Right atrium auricular region (tissue), 2 donors: ENCODE data around the gene RIPK3. TPM values are rescaled to one million over a fixed set of nuclear protein-coding genes. Genes with fewer than 3 reads are reported as not detected.
"Not testable (repeated sequence)": the region's sequence is repeated elsewhere in the genome, so short reads cannot be mapped to it uniquely, and the experiment has no call there.

Source experiments
- DNase-seq: peaks from one replicate; pipeline ENCODE4 v3.0.0-alpha.2; 2019; ENCODE audit warnings: low spot score
- H3K27ac ChIP-seq, 2 donors: fragments of 200-600 bp; sonication (generic); 1 replicate in 1 of 2; 2 replicates in 1 of 2; pipeline ENCODE4 v1.5.1; 2016 to 2019
- H3K27me3 ChIP-seq, 2 donors: fragments of 200-600 bp; sonication (generic); one replicate each; pipeline versions ENCODE4 v1.5.1 to v1.6.0; 2017 to 2019
- H3K36me3 ChIP-seq: fragments of 200-600 bp; sonication (generic); one replicate; pipeline ENCODE4 v1.5.1; 2016
- H3K4me1 ChIP-seq, 2 donors: fragments of 200-600 bp; sonication (generic); one replicate each; pipeline versions ENCODE4 v1.5.1 to v1.6.0; 2017 to 2019
- H3K4me3 ChIP-seq, 2 donors: fragments of 200-600 bp; sonication (generic); 1 replicate in 1 of 2; 2 replicates in 1 of 2; pipeline ENCODE4 v1.5.1; 2017 to 2019; ENCODE audit warnings: mild to moderate bottlenecking in 1 of 2, moderate library complexity in 1 of 2
- H3K9me3 ChIP-seq, 2 donors: fragments of 200-600 bp; sonication (generic); one replicate each; pipeline ENCODE4 v1.5.1; 2019
- total RNA-seq, 2 donors: library from RNA; depleted of rRNA; stranded (reverse); fragments of >200 nt; gene quantifications; one replicate each; pipeline ENCODE4 v1.1.0, GENCODE V29; 2016
- TF ChIP-seq, protein P1 (sequence below), 2 donors: fragments of 200-600 bp; sonication (generic); IDR thresholded peaks; one replicate each; pipeline ENCODE4 v1.5.1; 2019; ENCODE audit warnings: antibody characterized with exemption in 2 of 2

Gene RIPK3
- total RNA-seq, 2 donors from 2014 or later, result 1.9 to 3.8 TPM

DNA sequence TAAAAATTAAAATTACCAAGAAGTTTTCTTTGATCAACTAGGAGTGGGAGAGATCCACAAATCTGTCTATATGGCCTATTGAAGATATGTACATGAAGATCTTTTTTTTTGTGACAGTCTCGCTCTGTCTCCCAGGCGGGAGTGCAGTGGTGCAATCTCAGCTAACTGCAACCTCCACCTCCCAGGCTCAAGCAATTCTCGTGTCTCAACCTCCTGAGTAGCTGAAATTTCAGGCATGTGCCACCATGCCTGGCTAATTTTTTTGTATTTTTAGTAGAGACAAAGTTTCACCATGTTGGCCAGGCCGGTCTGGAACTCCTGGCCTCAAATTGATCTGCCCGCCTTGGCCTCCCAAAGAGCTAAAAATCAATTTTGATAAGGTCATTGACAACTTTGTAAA, 23.6 kb upstream of the RIPK3 start:
- Histone ChIP-seq H3K4me1 (peaks cover 0 to 26% of the 10 kb centered on the region in 2 donors), H3K27ac (no peak overlapping the region), H3K4me3 (no peak overlapping the region), H3K36me3 (no peaks in the 10 kb centered on the region), H3K9me3 (no peaks in the 10 kb centered on the region), H3K27me3 (peaks cover 0 to 3% of the 10 kb centered on the region in 2 donors)
- no peak for DNase-seq
- TF ChIP-seq, protein P1, sequence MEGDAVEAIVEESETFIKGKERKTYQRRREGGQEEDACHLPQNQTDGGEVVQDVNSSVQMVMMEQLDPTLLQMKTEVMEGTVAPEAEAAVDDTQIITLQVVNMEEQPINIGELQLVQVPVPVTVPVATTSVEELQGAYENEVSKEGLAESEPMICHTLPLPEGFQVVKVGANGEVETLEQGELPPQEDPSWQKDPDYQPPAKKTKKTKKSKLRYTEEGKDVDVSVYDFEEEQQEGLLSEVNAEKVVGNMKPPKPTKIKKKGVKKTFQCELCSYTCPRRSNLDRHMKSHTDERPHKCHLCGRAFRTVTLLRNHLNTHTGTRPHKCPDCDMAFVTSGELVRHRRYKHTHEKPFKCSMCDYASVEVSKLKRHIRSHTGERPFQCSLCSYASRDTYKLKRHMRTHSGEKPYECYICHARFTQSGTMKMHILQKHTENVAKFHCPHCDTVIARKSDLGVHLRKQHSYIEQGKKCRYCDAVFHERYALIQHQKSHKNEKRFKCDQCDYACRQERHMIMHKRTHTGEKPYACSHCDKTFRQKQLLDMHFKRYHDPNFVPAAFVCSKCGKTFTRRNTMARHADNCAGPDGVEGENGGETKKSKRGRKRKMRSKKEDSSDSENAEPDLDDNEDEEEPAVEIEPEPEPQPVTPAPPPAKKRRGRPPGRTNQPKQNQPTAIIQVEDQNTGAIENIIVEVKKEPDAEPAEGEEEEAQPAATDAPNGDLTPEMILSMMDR (IDR thresholded peaks at IDR 0.05), result no peak

DNA sequence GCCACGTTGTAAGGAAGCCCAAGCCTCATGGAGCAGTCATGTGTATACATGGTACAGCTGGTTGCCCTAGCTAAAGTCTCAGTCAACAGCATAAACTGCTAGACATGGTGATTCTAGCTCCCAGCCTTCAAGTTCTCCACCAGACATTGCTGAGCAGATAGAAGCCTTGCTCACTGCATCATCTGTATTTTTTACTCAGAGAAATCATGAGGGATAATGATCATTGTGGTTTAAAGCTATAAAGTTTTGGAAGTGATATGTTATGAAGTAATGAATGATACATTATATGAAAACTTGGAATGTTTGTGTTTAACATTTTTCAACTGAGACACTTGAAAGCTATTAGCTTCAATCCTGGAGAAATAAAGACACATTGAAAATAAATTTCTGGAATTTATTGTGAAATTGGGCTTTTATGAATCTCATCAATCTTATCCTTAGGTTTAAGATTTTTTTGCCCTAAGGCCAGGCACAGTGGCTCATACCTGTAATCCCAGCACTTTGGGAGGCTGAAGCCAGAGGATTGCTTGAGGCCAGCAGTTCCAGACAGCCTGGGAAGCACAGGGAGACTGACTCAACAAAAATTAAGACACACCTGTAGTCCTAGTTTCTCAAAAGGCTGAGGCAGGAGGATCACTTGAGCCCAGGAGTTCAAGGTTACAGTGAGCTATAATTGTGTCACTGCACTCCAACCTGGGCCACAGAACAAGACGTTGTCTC, 22.6 kb upstream of the RIPK3 start:
- no peaks in the 10 kb centered on the region for H3K36me3 ChIP-seq
- no peak overlapping the region for H3K27ac ChIP-seq
- DNase-seq, result no peak
- H3K9me3 ChIP-seq, result no peaks in the 10 kb centered on the region
- peaks cover 0 to 18% of the 10 kb centered on the region in 2 donors for H3K4me1 ChIP-seq
- no peaks in the 10 kb centered on the region for H3K27me3 ChIP-seq
- TF ChIP-seq, protein P1 (IDR thresholded peaks at IDR 0.05), result no peak
- no peak overlapping the region for H3K4me3 ChIP-seq

DNA sequence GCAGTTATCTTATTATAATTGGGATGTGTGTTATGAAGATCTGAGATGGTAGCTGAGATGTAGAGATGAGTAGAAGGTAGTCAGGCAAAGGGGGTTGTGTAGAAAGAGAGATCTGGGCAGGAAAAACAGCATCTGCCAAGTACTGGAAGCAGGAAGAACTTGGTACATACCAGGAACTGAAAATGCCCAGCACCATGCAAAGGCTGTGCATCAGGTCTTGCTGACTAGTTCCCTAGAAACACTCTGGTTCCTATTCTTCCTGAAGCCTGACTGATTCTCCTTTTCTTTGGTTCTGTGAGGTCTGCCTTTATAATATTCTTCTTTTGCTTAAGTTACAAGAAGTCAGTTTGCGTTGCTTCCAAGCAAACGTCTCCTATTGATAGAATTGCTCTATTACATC, 21.5 kb upstream of the RIPK3 start:
- Histone ChIP-seq H3K4me1 (peaks cover 0 to 12% of the 10 kb centered on the region in 2 donors), H3K27ac (no peak overlapping the region), H3K27me3 (no peaks in the 10 kb centered on the region), H3K36me3 (no peaks in the 10 kb centered on the region), H3K9me3 (no peaks in the 10 kb centered on the region), H3K4me3 (no peak overlapping the region)
- DNase-seq, result no peak
- TF ChIP-seq, protein P1 (IDR thresholded peaks at IDR 0.05), result no peak

DNA sequence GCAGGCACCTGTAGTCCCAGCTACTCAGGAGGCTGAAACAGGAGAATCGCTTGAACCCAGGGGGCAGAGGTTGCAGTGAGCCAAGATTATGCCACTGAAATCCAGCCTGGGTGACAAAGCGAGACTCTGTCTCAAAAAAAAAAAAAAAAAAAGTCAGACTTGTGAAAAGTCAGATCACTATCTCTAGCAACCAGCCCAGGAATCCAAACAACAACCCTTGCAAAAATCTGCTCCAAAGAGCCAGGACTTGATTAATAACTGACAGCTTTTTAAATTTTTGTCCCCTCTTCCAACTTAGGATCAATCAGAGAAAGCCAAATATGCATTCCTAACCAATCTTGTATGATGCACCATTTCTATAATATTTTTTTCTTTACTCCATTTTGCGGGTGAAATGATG, 20.5 kb upstream of the RIPK3 start:
- H3K27me3 ChIP-seq, result no peaks in the 10 kb centered on the region
- TF ChIP-seq, protein P1 (IDR thresholded peaks at IDR 0.05), result no peak
- H3K4me3 ChIP-seq, result no peak overlapping the region
- H3K36me3 ChIP-seq, result no peaks in the 10 kb centered on the region
- no peaks in the 10 kb centered on the region for H3K9me3 ChIP-seq
- peaks cover 0 to 2% of the 10 kb centered on the region in 2 donors for H3K4me1 ChIP-seq
- no peak overlapping the region for H3K27ac ChIP-seq
- no peak for DNase-seq

DNA sequence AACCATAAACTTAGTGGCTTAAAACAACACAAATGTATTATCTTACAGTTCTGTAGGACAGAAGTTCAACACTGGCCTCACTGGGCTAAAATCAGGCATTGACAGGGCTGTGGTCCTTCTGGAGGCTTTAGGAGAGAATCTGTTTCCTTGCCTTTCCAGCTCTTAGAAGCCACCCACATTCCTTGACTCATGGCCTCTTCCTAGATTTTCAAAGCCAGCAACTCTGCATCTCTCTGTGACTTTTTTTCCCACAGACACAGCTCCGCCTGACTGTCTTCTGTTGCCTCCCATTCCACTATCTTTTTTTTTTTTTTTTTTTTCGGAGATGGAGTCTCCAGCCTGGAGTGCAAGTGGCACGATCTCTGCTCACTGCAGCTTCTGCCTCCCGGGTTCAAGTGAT, 16.4 kb upstream of the RIPK3 start:
- Histone ChIP-seq H3K27ac (no peak overlapping the region), H3K4me1 (no peaks in the 10 kb centered on the region), H3K36me3 (no peaks in the 10 kb centered on the region), H3K27me3 (no peaks in the 10 kb centered on the region), H3K4me3 (no peak overlapping the region), H3K9me3 (no peaks in the 10 kb centered on the region)
- TF ChIP-seq, protein P1 (IDR thresholded peaks at IDR 0.05), result no peak
- no peak for DNase-seq

DNA sequence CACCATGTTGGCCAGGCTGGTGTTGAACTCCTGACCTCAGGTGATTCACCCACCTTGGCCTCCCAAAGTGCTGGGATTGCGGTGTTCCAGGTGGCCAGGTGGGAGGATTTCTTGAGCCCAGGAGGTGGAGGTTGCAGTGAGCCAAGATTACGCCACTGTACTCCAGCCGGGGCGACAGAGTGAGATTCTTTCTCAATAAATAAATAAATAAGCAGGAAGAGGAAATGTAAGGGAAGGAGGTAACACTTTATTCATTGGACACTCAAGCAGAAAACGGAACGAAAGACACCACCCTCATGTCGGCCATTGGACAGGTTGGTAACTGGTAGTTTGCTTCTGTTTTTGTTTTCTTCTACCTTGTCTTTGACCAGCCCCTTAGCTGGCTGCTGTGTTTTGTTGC, 15.2 kb upstream of the RIPK3 start:
- TF ChIP-seq, protein P1 (IDR thresholded peaks at IDR 0.05), result no peak
- H3K9me3 ChIP-seq, result no peaks in the 10 kb centered on the region
- no peaks in the 10 kb centered on the region for H3K27me3 ChIP-seq
- H3K36me3 ChIP-seq, result no peaks in the 10 kb centered on the region
- H3K4me1 ChIP-seq, result no peaks in the 10 kb centered on the region
- no peak overlapping the region for H3K27ac ChIP-seq
- DNase-seq, result no peak
- H3K4me3 ChIP-seq, result no peak overlapping the region

DNA sequence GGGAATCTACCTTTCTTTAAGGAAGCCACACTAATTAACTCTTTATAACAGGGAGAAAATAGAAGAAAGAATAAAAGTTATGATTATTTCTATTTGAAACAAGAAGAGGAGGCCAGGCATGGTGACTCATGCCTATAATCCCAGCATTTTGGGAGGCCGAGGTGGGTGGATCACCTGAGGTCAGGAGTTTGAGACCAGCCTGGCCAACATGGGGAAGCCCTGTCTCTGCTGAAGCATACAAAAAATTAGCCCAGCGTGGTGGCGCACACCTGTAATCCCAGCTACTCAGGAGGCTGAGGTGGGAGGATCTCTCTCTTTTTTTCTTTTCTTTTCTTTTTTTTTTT, 14.7 kb upstream of the RIPK3 start:
- H3K36me3 ChIP-seq, H3K9me3 ChIP-seq, H3K4me3 ChIP-seq, H3K27me3 ChIP-seq, H3K27ac ChIP-seq, DNase-seq, H3K4me1 ChIP-seq: not testable (repeated sequence)
